COLO668 (cell line): Measurements from ENCODE around the gene PPP1R3E.

ENCODE experiments used
- DNase-seq: peaks from one replicate; lab custom pipeline; 2025; ENCODE audit not compliant: unreplicated experiment; lab: John Stamatoyannopoulos, UW

Gene PPP1R3E

GRCh38 chr14:23249824-23250223 is 52.8 kb downstream of the PPP1R3E start:
- DNase-seq: no peak

GRCh38 chr14:23248601-23249000 is 54.1 kb downstream of the PPP1R3E start:
- DNase-seq: no peak
